NCI-H774 (cell line): ENCODE measurements around the gene TTLL12.

Experiments
- DNase-seq: peaks from one replicate; lab custom pipeline; 2025; lab: John Stamatoyannopoulos, UW

The TTLL12 gene

DNA sequence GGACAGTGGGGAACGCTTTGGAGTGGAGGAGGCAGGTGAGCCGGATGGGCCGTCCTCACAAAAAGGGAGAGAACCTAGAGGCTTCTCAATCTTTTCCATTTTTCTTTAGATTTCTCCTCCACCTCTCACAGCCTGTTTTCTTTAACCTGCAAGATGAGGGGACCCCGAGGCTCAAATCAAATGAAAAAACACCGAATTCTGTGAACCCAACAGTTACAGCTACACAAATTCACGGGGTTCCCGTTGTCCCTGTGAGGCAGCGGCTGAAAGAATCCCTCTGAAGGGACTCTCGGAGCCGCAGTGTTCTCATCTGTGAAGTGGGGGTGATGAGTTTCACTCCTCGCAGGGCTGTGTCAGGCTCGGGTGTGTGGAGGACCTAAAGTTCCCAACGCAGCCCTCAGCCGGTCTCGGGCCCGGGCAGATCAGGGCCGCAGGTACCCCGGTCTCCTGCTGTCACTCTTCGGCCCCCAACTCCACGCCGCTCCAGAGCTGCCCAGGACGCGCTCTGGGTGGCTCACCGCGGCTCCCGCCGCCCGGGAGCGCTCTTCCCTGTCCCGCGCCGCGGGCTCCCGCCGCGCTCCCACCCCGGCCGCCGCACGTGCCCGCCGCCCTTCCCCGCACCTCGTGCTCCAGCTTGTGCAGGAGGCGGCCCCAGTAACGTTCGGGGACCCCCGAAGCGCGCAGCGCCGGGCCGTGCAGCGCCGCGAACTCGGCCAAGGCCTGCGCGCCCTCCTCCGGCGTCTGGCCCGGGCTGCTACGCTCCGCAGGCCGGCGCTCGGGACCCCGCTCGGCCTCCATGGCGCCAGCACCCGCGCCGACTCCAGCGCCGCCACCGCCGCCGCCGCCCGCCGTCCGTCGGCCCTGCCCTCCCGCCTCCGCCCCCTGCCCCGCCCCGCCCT is at the start of gene TTLL12:
TSS of gene TTLL12 (minus strand) at position 863 of the 899 bp plus-strand sequence. CDS start at position 798, 65 bp downstream.
- DNase-seq = no peak

- DNase-seq = no peak
Measured at GRCh38 chr22:43235445-43236409, 48.8 kb upstream of the TTLL12 start.

DNA sequence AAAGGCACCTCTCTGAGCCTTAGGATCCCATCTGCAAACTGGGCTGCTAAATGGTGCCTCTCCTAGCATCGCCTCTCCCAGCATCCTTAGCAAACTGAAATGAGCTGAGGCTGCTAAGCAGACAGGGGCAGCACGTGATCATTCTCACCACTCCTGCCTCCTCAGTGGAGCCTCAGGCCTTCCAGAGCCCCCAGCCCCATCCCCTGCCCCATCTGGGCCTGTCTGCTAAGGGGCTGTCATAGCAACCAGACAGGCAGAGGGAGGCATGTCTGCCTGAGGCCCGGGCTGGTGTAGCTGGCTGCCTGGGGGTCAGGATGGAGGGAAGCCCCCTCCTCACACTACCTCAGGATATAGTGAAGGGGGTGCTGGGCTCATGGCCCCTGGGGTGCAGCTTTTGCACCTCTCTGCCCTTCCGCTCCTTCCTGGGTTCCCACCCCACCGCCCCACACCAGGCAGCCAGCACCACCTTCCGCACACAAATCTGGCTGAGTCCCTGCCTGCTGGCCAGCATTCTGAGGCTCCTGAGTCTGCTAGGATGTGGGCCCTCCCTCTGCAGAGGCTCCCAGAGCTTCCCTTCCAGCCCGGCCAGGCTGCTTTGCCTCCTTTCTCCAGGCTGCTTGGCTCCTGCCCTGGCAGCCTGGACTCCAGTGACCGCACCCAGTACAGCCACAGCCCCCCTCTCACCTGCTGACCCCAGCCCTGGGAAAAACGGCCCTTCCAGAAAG is 47.5 kb upstream of the TTLL12 start:
- no peak for DNase-seq

GRCh38 chr22:43233529-43233928 is 46.6 kb upstream of the TTLL12 start:
- DNase-seq = no peak

DNA sequence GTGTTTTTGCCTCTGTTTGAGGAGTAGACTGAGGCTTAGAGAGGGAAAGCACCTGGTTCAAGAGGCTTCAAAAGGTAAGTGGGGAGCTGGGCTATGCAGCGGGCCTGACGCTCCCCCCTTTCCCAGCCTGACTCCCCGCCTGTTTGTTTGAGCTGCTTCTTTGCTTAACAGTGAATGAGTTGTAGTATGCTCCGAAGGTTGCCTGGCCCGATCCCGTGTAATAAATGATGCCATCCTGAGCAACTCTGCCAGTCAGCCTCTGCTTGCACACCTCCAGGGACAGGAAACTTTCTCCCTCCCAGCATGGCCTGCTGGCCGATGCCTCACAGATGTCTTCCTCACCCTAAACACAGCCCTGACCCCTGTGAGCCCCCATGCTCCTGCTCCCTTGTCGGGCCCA is 45.5 kb upstream of the TTLL12 start:
- DNase-seq = no peak

DNA sequence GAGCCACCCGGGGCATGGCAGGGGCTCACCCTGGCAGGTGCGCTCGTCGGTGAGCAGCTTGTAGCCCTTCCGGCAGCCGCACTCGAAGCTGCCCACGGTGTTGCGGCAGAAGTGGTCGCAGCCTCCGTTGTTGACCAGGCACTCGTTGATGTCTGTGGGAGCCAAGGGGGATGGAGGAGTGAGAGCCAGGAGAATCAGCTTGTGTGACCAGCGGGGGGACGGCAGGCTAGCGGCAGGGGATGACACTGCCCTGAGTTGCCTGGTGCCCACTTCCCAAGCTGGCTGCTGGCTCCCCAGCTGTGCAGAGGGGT is 44.7 kb upstream of the TTLL12 start:
- DNase-seq = no peak

- peak; percentile 33 for DNase-seq
Measured at GRCh38 chr22:43230971-43231723, 44.2 kb upstream of the TTLL12 start.

GRCh38 chr22:43230571-43230970 is 43.6 kb upstream of the TTLL12 start:
- no peak for DNase-seq

DNA sequence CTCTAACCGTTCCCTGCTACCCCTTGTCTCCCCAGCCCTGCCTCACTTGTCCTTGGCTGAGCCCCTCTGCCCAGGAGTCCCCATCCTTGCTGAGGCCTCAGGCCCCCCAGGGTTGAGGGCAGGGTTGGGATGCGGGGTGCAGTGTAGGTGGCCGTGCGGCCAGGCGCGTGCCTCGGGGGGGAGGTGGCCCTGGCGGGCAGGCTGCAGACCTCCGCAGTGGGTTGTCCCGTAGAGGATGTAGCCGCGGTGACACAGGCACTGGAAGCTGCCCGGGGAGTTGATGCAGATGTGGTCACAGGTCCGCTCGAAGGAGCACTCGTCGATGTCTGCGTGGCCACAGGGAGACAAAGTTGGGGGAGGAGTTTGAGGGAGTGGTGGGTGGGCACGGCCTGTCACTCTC is 41.9 kb upstream of the TTLL12 start:
- no peak for DNase-seq

DNA sequence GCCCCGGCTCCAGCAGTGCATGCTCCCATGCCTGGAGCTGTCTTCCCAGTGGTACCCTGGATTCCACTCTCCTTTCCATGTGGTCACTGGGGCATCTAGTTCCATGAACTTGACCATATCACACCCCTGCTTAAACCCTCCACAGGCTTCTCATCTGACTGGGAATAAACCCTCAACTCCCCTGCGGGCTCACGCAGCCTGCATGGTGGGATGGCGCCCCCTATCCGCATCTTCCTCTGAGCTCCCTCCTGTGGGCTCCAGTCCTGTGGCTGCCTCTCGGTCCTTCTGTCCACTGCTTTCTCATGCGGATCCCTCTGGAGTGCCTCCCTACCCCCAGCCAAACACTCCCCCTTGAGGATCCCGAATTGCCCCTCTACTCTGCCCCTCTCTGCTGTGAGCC is 41.4 kb upstream of the TTLL12 start:
- no peak for DNase-seq

DNA sequence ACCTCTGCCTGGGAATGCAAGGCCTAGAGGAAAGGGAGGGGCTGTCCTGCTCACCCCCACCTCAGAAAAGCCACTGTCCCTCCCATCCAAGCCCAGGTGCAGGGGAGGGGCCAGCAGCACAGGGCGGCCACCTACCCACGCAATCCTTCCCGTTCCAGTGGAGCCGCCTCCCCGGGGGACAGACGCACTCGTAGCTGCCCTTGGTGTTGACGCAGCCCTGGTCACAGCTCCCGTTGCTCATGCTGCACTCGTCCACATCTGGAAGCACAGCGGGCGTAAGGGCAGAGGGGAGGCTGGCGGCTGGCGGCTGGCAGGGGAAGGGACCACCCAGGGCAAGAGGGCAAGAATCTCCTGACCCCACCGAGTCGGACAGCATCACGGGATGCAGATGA is 40.3 kb upstream of the TTLL12 start:
- no peak for DNase-seq

DNA sequence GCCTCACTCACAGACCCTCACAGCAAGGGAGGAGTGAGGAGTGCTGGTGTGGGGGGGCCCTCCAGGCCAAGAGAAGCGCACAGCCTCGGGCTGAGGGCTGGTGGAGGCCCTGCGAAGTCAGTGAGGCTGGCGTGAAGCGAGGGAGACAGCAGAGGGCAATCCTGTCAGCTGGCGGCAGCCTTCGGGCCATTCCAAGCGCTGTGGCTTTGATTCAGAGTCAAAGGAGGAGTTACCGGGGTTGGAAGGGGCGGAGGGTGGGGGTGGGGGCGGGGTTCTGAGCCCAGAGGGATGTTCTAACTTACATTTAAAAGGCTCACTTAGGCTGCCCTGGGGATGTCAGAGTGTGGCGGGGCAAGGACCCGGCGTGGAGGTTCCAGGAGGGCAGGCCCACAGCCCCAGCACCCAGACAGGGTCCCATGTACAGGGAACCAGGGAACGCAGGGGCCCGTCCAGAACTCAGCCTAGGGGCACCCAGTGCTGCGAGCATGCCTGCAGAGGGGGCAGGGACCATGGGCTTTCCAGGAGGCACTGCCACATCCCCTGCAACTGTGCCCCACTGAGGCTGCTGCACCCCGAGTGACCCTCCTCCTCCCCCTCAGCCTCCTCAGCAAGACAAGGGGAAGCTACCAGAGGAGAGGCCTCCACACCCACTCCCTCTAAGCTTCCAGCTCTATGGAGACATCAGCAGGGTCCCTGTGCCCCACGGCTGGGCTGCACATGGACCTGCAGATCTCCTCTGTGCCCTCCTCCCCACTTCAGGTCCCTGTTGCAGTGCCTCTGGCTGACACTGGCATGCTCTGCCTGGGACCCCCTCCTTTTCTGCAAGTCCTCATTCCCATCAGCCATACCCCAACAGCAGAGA is 39.7 kb upstream of the TTLL12 start:
- no peak for DNase-seq

DNA sequence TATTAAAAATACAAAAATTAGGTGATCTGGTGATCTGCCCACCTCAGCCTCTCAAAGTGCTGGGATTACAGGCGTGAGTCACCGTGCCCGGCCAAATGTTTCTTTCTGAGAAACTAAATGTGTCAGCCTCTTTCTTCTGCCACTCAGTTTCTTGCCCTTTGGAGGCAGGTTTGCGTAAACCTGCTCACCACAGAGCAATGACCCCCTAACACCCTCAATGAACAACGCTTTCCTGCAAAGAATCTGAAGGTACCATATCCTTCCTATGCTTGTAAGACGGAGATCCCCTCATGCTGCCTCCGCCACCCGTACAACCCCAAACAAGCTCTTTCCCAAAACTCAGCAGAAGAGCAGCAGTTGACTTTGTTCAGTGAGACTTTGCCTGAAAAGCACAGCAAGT is 38.7 kb upstream of the TTLL12 start:
- DNase-seq = no peak

DNA sequence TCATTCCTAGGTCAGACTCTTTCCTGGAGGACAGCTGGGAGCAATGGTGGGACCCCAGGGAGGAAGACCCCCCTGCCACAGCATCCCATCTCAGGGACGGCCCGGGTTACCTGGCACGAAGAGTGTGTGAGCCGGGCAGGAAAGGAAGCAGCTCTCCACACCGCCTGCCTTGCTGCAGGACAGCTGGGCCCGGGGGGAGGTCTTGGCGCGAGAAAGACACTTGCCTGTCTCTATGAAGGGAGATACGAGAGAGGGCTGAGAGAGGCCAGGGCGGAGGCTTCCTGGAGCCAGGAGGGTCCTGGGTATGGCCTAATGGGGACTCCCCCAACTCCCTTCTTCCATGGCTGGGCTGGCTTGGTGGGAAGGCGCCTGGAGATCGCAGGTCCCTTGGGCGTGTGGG is 36.1 kb upstream of the TTLL12 start:
- no peak for DNase-seq

DNA sequence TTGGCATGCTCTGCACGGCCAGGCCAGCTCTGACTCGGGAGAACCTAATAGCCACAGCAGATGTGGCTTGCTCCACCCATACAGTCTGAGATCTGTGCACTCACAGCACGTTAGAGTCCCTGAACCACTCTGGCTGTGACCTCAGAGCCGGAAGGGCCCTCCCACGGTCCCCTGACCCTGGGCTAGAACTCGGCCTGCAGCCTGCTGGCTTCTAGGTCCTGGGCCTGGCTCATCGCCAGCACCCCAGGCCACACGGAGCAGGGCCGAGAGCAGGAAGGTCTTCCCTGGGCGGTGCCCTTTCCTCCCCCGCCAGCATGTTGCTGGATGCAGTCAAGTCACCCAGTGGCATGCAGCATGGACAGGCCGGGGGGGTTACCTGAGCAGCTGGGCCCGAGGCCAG is 35.3 kb upstream of the TTLL12 start:
- no peak for DNase-seq

DNA sequence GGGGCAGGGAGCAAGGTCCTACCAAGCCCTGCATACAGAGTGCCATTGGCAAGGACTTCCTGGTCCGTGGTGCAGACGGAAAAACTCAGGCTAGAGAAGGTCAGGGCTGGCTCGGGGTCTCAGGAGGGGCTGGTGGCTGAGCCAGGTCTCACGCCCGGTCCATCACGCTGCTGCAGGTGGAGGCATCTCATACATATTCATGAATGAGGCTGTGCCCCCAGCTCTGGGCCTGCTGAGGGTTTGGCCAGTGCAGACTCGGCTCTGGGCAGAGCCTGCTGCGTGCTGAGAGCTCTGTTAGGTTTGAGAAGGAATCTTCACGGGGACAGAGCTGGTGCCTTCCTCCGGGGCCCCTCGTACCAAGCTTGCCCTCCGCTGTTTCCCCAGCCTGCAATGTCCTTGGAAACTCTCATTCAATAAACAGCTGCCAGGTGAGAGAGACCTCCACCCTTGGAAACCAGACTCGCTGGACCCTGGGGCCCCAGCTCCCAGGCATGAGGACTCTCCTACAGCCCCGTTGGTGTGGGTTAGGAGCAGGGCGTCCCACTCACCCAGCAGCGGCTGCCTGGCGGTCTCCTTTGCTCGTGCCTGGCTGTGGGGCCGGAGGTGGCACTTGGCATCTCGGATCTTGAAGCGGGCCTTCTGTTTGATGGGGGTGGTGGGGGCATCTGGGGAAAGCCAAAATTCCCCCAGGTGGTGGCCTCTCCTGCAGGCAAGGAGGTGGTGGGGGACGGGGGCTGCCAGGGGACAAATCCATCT is 33.9 kb upstream of the TTLL12 start:
- no peak for DNase-seq

- DNase-seq = no peak
Measured at GRCh38 chr22:43218786-43219185, 31.9 kb upstream of the TTLL12 start.

DNA sequence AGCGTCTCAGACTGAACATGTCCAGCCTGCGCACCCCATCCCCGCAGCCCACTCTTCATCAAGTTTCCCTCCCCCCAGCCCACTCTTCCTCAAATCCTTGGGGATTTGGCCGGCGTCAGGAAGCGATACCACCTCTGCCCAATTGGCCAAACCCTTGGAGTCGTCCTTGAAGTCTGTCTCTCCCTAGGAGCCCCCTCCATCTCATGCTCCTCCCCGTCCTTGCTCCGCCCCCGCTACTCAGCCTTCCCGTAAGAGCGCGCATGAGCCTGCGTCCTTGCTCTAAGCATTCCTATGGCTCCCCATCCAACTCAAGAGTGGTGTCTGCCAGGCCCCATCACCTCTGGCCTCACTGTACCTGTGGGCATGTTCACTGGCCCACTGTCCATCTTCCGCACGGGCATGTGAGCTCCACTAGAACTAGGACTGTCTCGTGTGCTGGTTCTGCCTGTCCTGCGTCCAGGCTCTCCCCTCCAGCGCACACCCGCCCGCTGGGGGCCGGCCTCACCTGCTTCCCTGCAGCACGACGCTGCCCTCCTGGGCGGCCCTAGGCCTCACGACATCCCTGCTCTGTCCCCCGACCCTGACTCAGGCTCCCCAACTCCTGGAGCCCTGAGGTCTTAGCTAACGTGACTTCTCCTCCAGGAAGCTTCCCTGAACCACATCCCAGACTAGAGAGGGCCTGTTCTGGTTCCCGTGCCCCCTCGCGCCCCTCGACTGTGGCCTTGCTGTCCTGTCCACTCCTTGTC is 30.5 kb upstream of the TTLL12 start:
- no peak for DNase-seq

DNA sequence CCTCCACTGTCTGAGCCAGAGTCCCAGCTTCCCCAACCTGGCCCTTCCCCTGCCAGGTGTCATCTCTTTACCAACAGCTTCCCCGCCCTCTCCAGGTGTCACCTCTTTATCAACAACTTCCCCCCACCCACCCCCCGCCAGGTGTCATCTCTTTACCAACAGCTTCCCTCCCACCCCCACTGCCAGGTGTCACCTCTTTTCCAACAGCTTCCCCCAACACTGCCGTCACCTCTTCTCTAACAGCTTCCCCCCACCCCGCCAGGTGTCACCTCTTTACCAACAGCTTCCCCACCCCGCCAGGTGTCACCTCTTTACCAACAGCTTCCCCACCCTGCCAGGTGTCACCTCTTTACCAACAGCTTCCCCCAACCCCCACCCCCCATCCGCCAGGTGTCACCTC is 29.8 kb upstream of the TTLL12 start:
- DNase-seq = no peak
